GM12878 (cell line): ENCODE data around the gene JMJD4.

Source experiments
- JUND ChIP-seq: IDR thresholded peaks from 2 replicates; pipeline ENCODE4 v1.6.1; 2012; ENCODE audit warnings: low read depth, mild to moderate bottlenecking, low read length, improper control_type of control experiment, moderate library complexity
- MYC ChIP-seq: IDR thresholded peaks from 2 replicates; pipeline ENCODE4 v1.6.1; 2011; ENCODE audit warnings: mild to moderate bottlenecking, low read length, moderate library complexity, inconsistent platforms; ENCODE audit not compliant: insufficient read depth, insufficient replicate concordance, insufficient read length, severe bottlenecking
- NRF1 ChIP-seq: conservative IDR thresholded peaks from 2 replicates; pipeline ENCODE4 v1.6.1; 2011; ENCODE audit warnings: mild to moderate bottlenecking, low read depth, low read length, improper control_type of control experiment
- SMAD1 ChIP-seq: fragments of 450-650 bp; IDR thresholded peaks from 2 replicates; pipeline ENCODE4 v1.6.1; 2018; ENCODE audit warnings: mild to moderate bottlenecking, low read depth; ENCODE audit not compliant: partially characterized antibody
- TF ChIP-seq, protein P1 (sequence below), 3 experiments: IDR thresholded peaks in 2 of 3; conservative IDR thresholded peaks in 1 of 3; 2 replicates each; pipeline ENCODE4 v1.5.1; 2011; ENCODE audit warnings: low read depth in 3 of 3, low read length in 3 of 3, mild to moderate bottlenecking in 3 of 3, control low read depth in 2 of 3, moderate library complexity in 2 of 3, inconsistent platforms in 1 of 3, mixed read lengths in 1 of 3; ENCODE audit not compliant: control insufficient read depth in 2 of 3, insufficient read depth in 1 of 3; ENCODE audit errors: extremely low read depth in 1 of 3

GRCh38 chr1:227749916-227750710 lies 15.0 kb upstream of the JMJD4 start:
- TF ChIP-seq, protein P1, sequence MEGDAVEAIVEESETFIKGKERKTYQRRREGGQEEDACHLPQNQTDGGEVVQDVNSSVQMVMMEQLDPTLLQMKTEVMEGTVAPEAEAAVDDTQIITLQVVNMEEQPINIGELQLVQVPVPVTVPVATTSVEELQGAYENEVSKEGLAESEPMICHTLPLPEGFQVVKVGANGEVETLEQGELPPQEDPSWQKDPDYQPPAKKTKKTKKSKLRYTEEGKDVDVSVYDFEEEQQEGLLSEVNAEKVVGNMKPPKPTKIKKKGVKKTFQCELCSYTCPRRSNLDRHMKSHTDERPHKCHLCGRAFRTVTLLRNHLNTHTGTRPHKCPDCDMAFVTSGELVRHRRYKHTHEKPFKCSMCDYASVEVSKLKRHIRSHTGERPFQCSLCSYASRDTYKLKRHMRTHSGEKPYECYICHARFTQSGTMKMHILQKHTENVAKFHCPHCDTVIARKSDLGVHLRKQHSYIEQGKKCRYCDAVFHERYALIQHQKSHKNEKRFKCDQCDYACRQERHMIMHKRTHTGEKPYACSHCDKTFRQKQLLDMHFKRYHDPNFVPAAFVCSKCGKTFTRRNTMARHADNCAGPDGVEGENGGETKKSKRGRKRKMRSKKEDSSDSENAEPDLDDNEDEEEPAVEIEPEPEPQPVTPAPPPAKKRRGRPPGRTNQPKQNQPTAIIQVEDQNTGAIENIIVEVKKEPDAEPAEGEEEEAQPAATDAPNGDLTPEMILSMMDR (IDR thresholded peaks at IDR 0.05 in 2 of 3, conservative IDR thresholded peaks at IDR 0.05 in 1 of 3; ENCODE audit: control insufficient read depth in 2 of 3, extremely low read depth in 1 of 3, insufficient read depth in 1 of 3, low read depth in 3 of 3, low read length in 3 of 3), result no peak
- TF ChIP-seq JUND (no peak), MYC (no peak), NRF1 (no peak), SMAD1 (no peak)
